SK-N-SH (cell line): Measurements from ENCODE around the gene ITPRIPL2. TPM values are rescaled to one million over a fixed set of nuclear protein-coding genes. Genes with fewer than 3 reads are reported as not detected.

Source experiments
- CTCF ChIA-PET: fragments of 300-600, 350-600 bp; formaldehyde crosslinking; extraction: SDS; loops from one replicate; lab custom pipeline; 2021; lab: Yijun Ruan, JAX
- POLR2A ChIA-PET: fragments of 350-600 bp; sonication (Branson Sonifier 250); formaldehyde crosslinking; extraction: SDS; loops from one replicate; lab custom pipeline; 2020; ENCODE audit warnings: antibody characterized with exemption, inconsistent platforms; lab: Yijun Ruan, JAX
- DNase-seq: peaks from one replicate; pipeline ENCODE4 v3.0.0; 2012
- H2AFZ ChIP-seq: fragments of 200-600 bp; sonication (generic); 2 replicates; pipeline ENCODE4 v1.8.1; 2016; ENCODE audit warnings: antibody characterized with exemption, mild to moderate bottlenecking, low read depth
- H3F3A ChIP-seq: fragments of 200-600 bp; sonication (generic); replicated peaks from 2 replicates; pipeline ENCODE3; 2016; ENCODE audit warnings: antibody characterized with exemption, mild to moderate bottlenecking; ENCODE audit not compliant: insufficient read depth
- H3K27ac ChIP-seq, 2 experiments: fragments of 200-500 bp in 1 of 2; fragments of 200-600 bp in 1 of 2; sonication (Bioruptor generic) in 1 of 2; sonication (generic), shearing (Covaris generic) in 1 of 2; 2 replicates each; pipeline versions ENCODE4 v1.5.1 to v1.6.1; 2014 to 2016; ENCODE audit warnings: low read depth in 2 of 2, inconsistent platforms in 1 of 2, low read length in 1 of 2, mild to moderate bottlenecking in 1 of 2, mixed read lengths in 1 of 2
- H3K27me3 ChIP-seq: fragments of 200-600 bp; sonication (generic), shearing (Covaris generic); 2 replicates; pipeline ENCODE4 v1.6.1; 2016; ENCODE audit warnings: mixed run types; ENCODE audit not compliant: insufficient read depth
- H3K36me3 ChIP-seq, 2 experiments: fragments of 200-500 bp in 1 of 2; fragments of 200-600 bp in 1 of 2; sonication (Bioruptor generic) in 1 of 2; sonication (generic) in 1 of 2; replicated peaks in 1 of 2; 2 replicates each; pipeline versions ENCODE3 to v1.5.1; 2014 to 2016; ENCODE audit warnings: low read length in 1 of 2, mild to moderate bottlenecking in 1 of 2; ENCODE audit not compliant: insufficient read depth in 2 of 2, control insufficient read depth in 1 of 2
- H3K4me1 ChIP-seq, 2 experiments: fragments of 200-500 bp in 1 of 2; fragments of 200-600 bp in 1 of 2; sonication (Bioruptor generic) in 1 of 2; sonication (generic), shearing (Covaris generic) in 1 of 2; 2 replicates each; pipeline versions ENCODE4 v1.5.1 to v1.6.1; 2014 to 2016; ENCODE audit warnings: low read depth in 1 of 2, low read length in 1 of 2, mixed run types in 1 of 2; ENCODE audit not compliant: insufficient read depth in 2 of 2, control insufficient read depth in 1 of 2
- H3K4me2 ChIP-seq: fragments of 200-600 bp; sonication (generic), shearing (Covaris generic); 2 replicates; pipeline ENCODE4 v1.6.1; 2017; ENCODE audit warnings: mixed run types
- H3K4me3 ChIP-seq, 2 experiments: fragments of 200-500 bp in 1 of 2; fragments of 200-600 bp in 1 of 2; sonication (Bioruptor generic) in 1 of 2; sonication (generic), shearing (Covaris generic) in 1 of 2; 2 replicates each; pipeline versions ENCODE4 v1.5.1 to v1.8.1; 2014 to 2016; ENCODE audit warnings: low read depth in 2 of 2, inconsistent platforms in 1 of 2, low read length in 1 of 2, mild to moderate bottlenecking in 1 of 2, mixed read lengths in 1 of 2, moderate library complexity in 1 of 2
- H3K79me2 ChIP-seq: fragments of 200-600 bp; sonication (generic); 2 replicates; pipeline ENCODE4 v1.8.1; 2017; ENCODE audit warnings: mild to moderate bottlenecking; ENCODE audit not compliant: insufficient read depth
- H3K9ac ChIP-seq: fragments of 200-600 bp; sonication (generic); 2 replicates; pipeline ENCODE4 v1.6.1; 2017; ENCODE audit warnings: mixed run types
- H3K9me2 ChIP-seq: fragments of 200-600 bp; sonication (generic); 2 replicates; pipeline ENCODE4 v1.6.1; 2017; ENCODE audit warnings: mixed run types
- H3K9me3 ChIP-seq: fragments of 200-600 bp; sonication (generic); 2 replicates; pipeline ENCODE4 v1.6.1; 2017; ENCODE audit warnings: mixed run types, mild to moderate bottlenecking, moderate library complexity
- H4K20me1 ChIP-seq: fragments of 200-600 bp; sonication (generic); 2 replicates; pipeline ENCODE4 v1.6.1; 2017; ENCODE audit warnings: mild to moderate bottlenecking, mixed run types; ENCODE audit not compliant: insufficient read depth
- CTCF ChIP-seq: fragments of 200-600 bp; sonication (generic); IDR thresholded peaks from 2 replicates; pipeline ENCODE4 v1.6.1; 2017; ENCODE audit warnings: antibody characterized with exemption, mild to moderate bottlenecking, moderate library complexity
- ELF1 ChIP-seq: IDR thresholded peaks from 2 replicates; pipeline ENCODE4 v1.4.0; 2012
- EP300 ChIP-seq, 2 experiments: IDR thresholded peaks; 2 replicates each; pipeline versions ENCODE4 v1.4.0 to v1.6.1; 2012; ENCODE audit warnings: borderline replicate concordance in 1 of 2, low read depth in 1 of 2, low read length in 1 of 2
- EZH2phosphoT487 ChIP-seq: fragments of 200-600 bp; sonication (generic); IDR thresholded peaks from 2 replicates; pipeline ENCODE4 v1.6.1; 2017; ENCODE audit warnings: low read depth, mixed run types, mild to moderate bottlenecking, antibody characterized with exemption, moderate library complexity, borderline replicate concordance
- FOXM1 ChIP-seq: IDR thresholded peaks from 2 replicates; pipeline ENCODE4 v1.4.0; 2012; ENCODE audit warnings: low read depth, mild to moderate bottlenecking
- GATA2 ChIP-seq: sonication (generic); formaldehyde crosslinking; IDR thresholded peaks from 2 replicates; pipeline ENCODE4 v1.5.0; 2020; ENCODE audit warnings: mild to moderate bottlenecking, missing genetic modification reagents
- JUND ChIP-seq: IDR thresholded peaks from 2 replicates; pipeline ENCODE4 v1.4.0; 2012
- MEF2A ChIP-seq: IDR thresholded peaks from 2 replicates; pipeline ENCODE4 v1.4.0; 2012; ENCODE audit warnings: low read depth, borderline replicate concordance
- RAD21 ChIP-seq: IDR thresholded peaks from 2 replicates; pipeline ENCODE4 v1.6.1; 2012; ENCODE audit warnings: mild to moderate bottlenecking, low read length
- RCOR1 ChIP-seq: fragments of 150-350 bp; IDR thresholded peaks from 2 replicates; pipeline ENCODE4 v1.6.1; 2017; ENCODE audit warnings: antibody characterized with exemption, low read length
- REST ChIP-seq: IDR thresholded peaks from 2 replicates; pipeline ENCODE4 v1.6.1; 2012; ENCODE audit warnings: mild to moderate bottlenecking, low read depth, low read length, moderate library complexity
- RFX5 ChIP-seq: IDR thresholded peaks from 2 replicates; pipeline ENCODE4 v1.6.1; 2012; ENCODE audit warnings: mild to moderate bottlenecking, improper control_type of control experiment, low read length
- SIN3A ChIP-seq: IDR thresholded peaks from 2 replicates; pipeline ENCODE4 v1.6.1; 2012; ENCODE audit warnings: low read depth, mild to moderate bottlenecking, low read length, moderate library complexity, borderline replicate concordance
- TAF1 ChIP-seq: IDR thresholded peaks from 2 replicates; pipeline ENCODE4 v1.6.1; 2012; ENCODE audit warnings: low read depth, mild to moderate bottlenecking, low read length, moderate library complexity, borderline replicate concordance
- YY1 ChIP-seq: IDR thresholded peaks from 2 replicates; pipeline ENCODE4 v1.4.0; 2012; ENCODE audit warnings: low read depth, mild to moderate bottlenecking
- ZBTB33 ChIP-seq: IDR thresholded peaks from 2 replicates; pipeline ENCODE4 v1.4.0; 2012; ENCODE audit warnings: low read depth, borderline replicate concordance
- WGBS: methylation state at CpG from one replicate; pipeline ENCODE4 v1.1.6; 2017; ENCODE audit warnings: low lambda C conversion rate; 5-methylcytosine and 5-hydroxymethylcytosine counted together
- polyA plus RNA-seq, 3 experiments: library from polyadenylated mRNA; depleted of rRNA; stranded (reverse); fragments of >200 nt; gene quantifications; 2 replicates each; pipeline ENCODE4 v1.2.3, GENCODE V29; 2012

Gene ITPRIPL2
- polyA plus RNA-seq, 1 of the 3 experiments (the other 2 are of a cell fraction): 4.3 TPM

- Histone ChIP-seq H3K36me3 (no peaks in the 10 kb centered on the region), H4K20me1 (no peaks in the 10 kb centered on the region), H3K27me3 (no peaks in the 10 kb centered on the region), H3K9ac (no peak overlapping the region), H3K9me2 (no peaks in the 10 kb centered on the region), H3K27ac (no peak overlapping the region), H3F3A (no peaks in the 10 kb centered on the region), H3K4me1 (no peaks in the 10 kb centered on the region), H3K79me2 (no peaks in the 10 kb centered on the region), H3K4me2 (no peak overlapping the region), H3K4me3 (no peak overlapping the region), H2AFZ (no peak overlapping the region), H3K9me3 (no peaks in the 10 kb centered on the region)
- POLR2A ChIA-PET: no interaction called here
- WGBS: no CpG with 5 or more reads among the region's 1 CpG
- CTCF ChIA-PET: interaction anchor here (1.1 kb wide), 1 partner anchor 11 kb away, joined by 4 read pairs; no protein-coding TSS in a partner anchor
- TF ChIP-seq GATA2 (CRISPR knock-in tag): no peak
- no peak for TF ChIP-seq ZBTB33
- TF ChIP-seq YY1: no peak
- TF ChIP-seq RAD21: no peak
- TF ChIP-seq JUND: no peak
- TF ChIP-seq EZH2phosphoT487: no peak
- no peak for TF ChIP-seq ELF1
- no peak for TF ChIP-seq MEF2A
- TF ChIP-seq EP300 (IDR thresholded peaks at IDR 0.05; ENCODE audit: borderline replicate concordance in 1 of 2, low read depth in 1 of 2, low read length in 1 of 2): no peak
- no peak for TF ChIP-seq FOXM1
- TF ChIP-seq RFX5: no peak
- no peak for TF ChIP-seq TAF1
- no peak for TF ChIP-seq REST
- no peak for TF ChIP-seq RCOR1
- no peak for TF ChIP-seq CTCF
- no peak for TF ChIP-seq SIN3A
- DNase-seq: no peak
These were observed 15.6 kb upstream of the ITPRIPL2 start for GRCh38 chr16:19098173-19098572.
